ENCODE results near the gene NR1D1.

NR1D1 gene

GRCh38 chr17:40105861-40106759 is 5.7 kb upstream of the NR1D1 start:
- Histone ChIP-seq H3K4me1 (ENCODE audit: insufficient read depth, insufficient read length) (peaks cover 53% of the 10 kb centered on the region), H3K4me3 (ENCODE audit: insufficient read length, low read depth) (no peak overlapping the region)

DNA sequence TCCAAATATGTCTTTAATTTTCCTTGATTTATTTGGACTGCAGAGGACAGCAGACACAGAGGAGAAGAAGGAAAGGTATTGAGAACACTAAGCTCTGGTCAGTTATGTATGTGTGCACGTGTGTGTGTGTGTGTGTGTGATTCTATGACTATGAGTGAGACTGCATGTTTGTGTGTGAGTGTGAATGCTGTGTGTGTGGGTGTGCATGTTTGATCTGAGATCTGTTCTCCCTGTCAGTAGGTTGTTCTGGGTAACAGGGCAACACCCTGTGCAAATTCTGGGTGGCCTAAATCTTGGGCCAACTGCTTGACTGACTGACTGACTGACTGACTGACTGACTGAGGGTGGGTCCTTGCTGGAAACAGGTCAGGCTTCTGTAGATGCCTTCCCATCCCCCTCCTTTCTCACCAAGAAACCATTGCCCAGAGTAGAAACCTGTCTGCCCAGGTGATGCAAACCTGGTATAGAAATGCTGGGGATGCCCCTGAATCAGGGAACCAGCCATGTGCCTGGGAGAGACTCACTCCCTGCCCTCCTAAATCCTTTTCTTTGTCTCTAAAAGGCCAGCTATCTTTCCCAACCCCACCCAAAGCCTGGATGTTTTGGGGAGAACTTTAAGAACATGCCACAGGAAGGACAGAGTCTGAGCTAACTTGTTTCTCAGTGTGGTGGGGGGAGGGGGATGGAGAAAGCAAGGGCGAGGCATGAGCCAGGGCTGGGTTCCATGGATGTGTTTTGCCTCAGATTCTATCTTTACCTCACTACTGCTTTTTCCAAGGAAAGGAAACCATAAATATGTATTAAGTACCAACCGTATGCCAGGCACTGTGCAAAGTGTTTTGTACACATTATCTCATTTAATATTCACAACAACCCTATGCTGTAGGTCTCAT is 4.5 kb upstream of the NR1D1 start:
- H3K27me3 ChIP-seq (ENCODE audit: insufficient read depth, insufficient read length) = peaks cover 19% of the 10 kb centered on the region
- H3K9ac ChIP-seq (ENCODE audit: insufficient read length, low read depth) = no peak overlapping the region
- H3K4me1 ChIP-seq (ENCODE audit: insufficient read depth, insufficient read length) = peaks cover 51% of the 10 kb centered on the region
- H3K36me3 ChIP-seq (ENCODE audit: insufficient read depth, insufficient read length, low read length) = no peaks in the 10 kb centered on the region
- DNase-seq (ENCODE audit: low read depth, low spot score) = no peak
- no peak overlapping the region for H3K4me3 ChIP-seq (ENCODE audit: insufficient read length, low read depth)
- no peaks in the 10 kb centered on the region for H3K9me3 ChIP-seq (ENCODE audit: insufficient read depth, low read length)
- TF ChIP-seq YY1 (IDR thresholded peaks at IDR 0.05; ENCODE audit: insufficient read depth, insufficient read length) = no peak
- TF ChIP-seq ZNF274 (IDR thresholded peaks at IDR 0.05; ENCODE audit: low read depth, low read length) = no peak
- no peak for TF ChIP-seq SUZ12 (IDR thresholded peaks at IDR 0.05; ENCODE audit: extremely low read depth, insufficient read depth, insufficient read length)

More at GRCh38 chr17:40105861-40106759, 5.7 kb upstream of the NR1D1 start:
- TF ChIP-seq SUZ12 (IDR thresholded peaks at IDR 0.05; ENCODE audit: extremely low read depth, insufficient read depth, insufficient read length) = no peak
- no peak for TF ChIP-seq YY1 (IDR thresholded peaks at IDR 0.05; ENCODE audit: insufficient read depth, insufficient read length)
- no peak for TF ChIP-seq ZNF274 (IDR thresholded peaks at IDR 0.05; ENCODE audit: low read depth, low read length)
- Histone ChIP-seq H3K9ac (ENCODE audit: insufficient read length, low read depth) (no peak overlapping the region), H3K27me3 (ENCODE audit: insufficient read depth, insufficient read length) (peaks cover 13% of the 10 kb centered on the region), H3K36me3 (ENCODE audit: insufficient read depth, insufficient read length, low read length) (no peaks in the 10 kb centered on the region), H3K9me3 (ENCODE audit: insufficient read depth, low read length) (no peaks in the 10 kb centered on the region)
- DNase-seq (ENCODE audit: low read depth, low spot score) = no peak

DNA sequence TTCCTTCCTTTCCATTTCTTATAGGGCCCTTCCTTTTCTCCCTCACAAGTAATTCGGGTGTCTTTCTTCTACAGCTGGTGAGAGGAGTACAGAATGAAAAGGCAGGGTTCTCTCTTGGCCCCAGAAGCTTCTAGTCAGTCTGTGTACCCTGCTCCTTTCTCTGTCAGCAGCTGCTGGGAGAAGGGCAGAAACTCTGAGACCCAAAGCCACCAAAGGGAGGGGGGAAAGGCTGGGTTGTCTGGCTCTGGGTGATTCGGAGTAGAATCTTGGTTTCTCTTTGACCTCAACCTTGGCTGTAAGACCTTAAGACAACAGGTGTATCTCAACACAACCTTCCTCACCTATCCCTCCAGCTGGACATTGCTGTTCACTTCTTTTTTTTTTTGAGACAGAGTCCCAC is 3.3 kb upstream of the NR1D1 start:
- Histone ChIP-seq H3K9ac (ENCODE audit: insufficient read length, low read depth) (peak overlapping the region; percentile 52), H3K4me1 (ENCODE audit: insufficient read depth, insufficient read length) (peaks cover 54% of the 10 kb centered on the region), H3K36me3 (ENCODE audit: insufficient read depth, insufficient read length, low read length) (no peaks in the 10 kb centered on the region), H3K9me3 (ENCODE audit: insufficient read depth, low read length) (peaks cover 4% of the 10 kb centered on the region; the same call in 1 of the 2 replicates), H3K27me3 (ENCODE audit: insufficient read depth, insufficient read length) (peaks cover 25% of the 10 kb centered on the region), H3K4me3 (ENCODE audit: insufficient read length, low read depth) (no peak overlapping the region)
- TF ChIP-seq YY1 (IDR thresholded peaks at IDR 0.05; ENCODE audit: insufficient read depth, insufficient read length) = no peak
- no peak for TF ChIP-seq ZNF274 (IDR thresholded peaks at IDR 0.05; ENCODE audit: low read depth, low read length)
- TF ChIP-seq SUZ12 (IDR thresholded peaks at IDR 0.05; ENCODE audit: extremely low read depth, insufficient read depth, insufficient read length) = no peak
- DNase-seq (ENCODE audit: low read depth, low spot score) = no peak

DNA sequence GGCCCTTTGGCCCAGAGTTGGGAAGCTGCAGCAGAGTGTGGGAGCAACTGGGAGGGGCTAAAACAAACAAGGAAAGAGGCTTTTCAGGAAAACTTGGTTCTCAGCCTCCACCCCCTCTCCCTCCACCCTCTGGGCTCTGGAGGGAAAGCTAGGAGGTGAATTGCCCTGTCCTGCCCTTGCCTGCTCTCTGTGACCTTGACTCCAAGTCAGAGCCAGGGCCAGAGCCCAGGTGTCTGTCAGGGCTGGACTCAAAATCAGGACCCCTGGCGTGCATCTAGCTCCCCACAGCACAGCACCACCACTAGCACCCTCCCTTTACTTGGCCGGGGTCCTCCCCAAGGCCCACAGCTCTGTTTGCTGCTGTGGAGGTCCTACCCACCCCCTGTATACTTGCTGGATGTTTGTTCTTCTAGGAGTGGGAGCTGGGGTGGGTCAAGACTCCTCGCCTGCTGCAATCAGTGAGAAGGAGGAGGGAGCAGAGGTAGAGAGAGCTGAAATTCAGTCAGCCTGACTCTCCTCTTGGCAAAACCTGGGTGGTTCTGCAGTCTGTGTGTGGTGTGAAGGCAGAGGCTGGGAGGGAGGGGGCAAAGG is 2.8 kb upstream of the NR1D1 start:
- Histone ChIP-seq H3K9ac (ENCODE audit: insufficient read length, low read depth) (peak overlapping the region; percentile 52), H3K4me1 (ENCODE audit: insufficient read depth, insufficient read length) (peaks cover 59% of the 10 kb centered on the region), H3K4me3 (ENCODE audit: insufficient read length, low read depth) (no peak overlapping the region), H3K9me3 (ENCODE audit: insufficient read depth, low read length) (peaks cover 4% of the 10 kb centered on the region; the same call in 1 of the 2 replicates), H3K27me3 (ENCODE audit: insufficient read depth, insufficient read length) (peaks cover 25% of the 10 kb centered on the region), H3K36me3 (ENCODE audit: insufficient read depth, insufficient read length, low read length) (no peaks in the 10 kb centered on the region)
- TF ChIP-seq ZNF274 (IDR thresholded peaks at IDR 0.05; ENCODE audit: low read depth, low read length) (no peak), YY1 (IDR thresholded peaks at IDR 0.05; ENCODE audit: insufficient read depth, insufficient read length) (no peak), SUZ12 (IDR thresholded peaks at IDR 0.05; ENCODE audit: extremely low read depth, insufficient read depth, insufficient read length) (no peak)
- no peak for DNase-seq (ENCODE audit: low read depth, low spot score)

- Histone ChIP-seq H3K4me1 (ENCODE audit: insufficient read depth, insufficient read length) (peaks cover 50% of the 10 kb centered on the region), H3K9ac (ENCODE audit: insufficient read length, low read depth) (no peak overlapping the region), H3K9me3 (ENCODE audit: insufficient read depth, low read length) (peaks cover 4% of the 10 kb centered on the region; the same call in 1 of the 2 replicates), H3K4me3 (ENCODE audit: insufficient read length, low read depth) (no peak overlapping the region), H3K36me3 (ENCODE audit: insufficient read depth, insufficient read length, low read length) (peaks cover 7% of the 10 kb centered on the region), H3K27me3 (ENCODE audit: insufficient read depth, insufficient read length) (peaks cover 18% of the 10 kb centered on the region)
- TF ChIP-seq SUZ12 (IDR thresholded peaks at IDR 0.05; ENCODE audit: extremely low read depth, insufficient read depth, insufficient read length) (no peak), YY1 (IDR thresholded peaks at IDR 0.05; ENCODE audit: insufficient read depth, insufficient read length) (no peak), ZNF274 (IDR thresholded peaks at IDR 0.05; ENCODE audit: low read depth, low read length) (no peak)
- no peak for DNase-seq (ENCODE audit: low read depth, low spot score)
Observed at GRCh38 chr17:40101367-40102210, 1.2 kb upstream of the NR1D1 start.

DNA sequence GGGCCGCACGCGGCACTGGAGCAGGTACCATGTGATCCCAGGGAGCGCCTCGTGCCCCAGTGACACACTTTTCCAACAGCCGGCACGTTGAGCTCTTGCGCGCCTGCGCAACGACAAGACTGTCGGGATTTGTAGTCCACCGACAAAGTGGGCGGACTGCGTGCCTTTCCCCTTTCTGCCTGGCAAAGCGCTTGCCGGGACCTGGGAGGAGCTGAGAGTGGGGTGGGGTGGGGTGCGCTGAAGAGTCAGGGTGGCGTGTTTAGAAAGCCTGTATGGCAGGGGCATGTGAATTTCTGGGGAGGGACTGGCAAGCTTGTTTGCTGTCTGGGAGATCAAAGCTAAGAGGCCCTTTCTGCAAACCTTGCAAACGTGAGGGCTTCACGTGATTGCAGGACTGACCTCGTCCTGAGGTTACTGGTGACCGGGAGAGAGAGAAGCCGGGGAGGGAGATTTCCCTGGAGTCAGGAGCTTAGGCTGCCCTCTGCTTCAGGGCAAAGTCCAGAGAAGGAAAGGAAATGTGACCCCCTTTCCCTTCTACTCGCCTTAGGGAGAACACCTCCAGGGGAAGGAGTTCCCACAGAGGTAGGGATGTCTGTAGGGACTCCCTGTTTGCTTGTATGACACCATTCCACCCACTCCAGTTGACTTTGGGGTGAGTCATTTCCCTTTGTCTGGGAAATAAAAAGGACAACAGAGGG is 429 bp upstream of the NR1D1 start:
- Histone ChIP-seq H3K4me3 (ENCODE audit: insufficient read length, low read depth) (peak overlapping the region; percentile 65), H3K4me1 (ENCODE audit: insufficient read depth, insufficient read length) (peaks cover 44% of the 10 kb centered on the region), H3K9ac (ENCODE audit: insufficient read length, low read depth) (peak overlapping the region; percentile 84), H3K36me3 (ENCODE audit: insufficient read depth, insufficient read length, low read length) (peaks cover 14% of the 10 kb centered on the region), H3K27me3 (ENCODE audit: insufficient read depth, insufficient read length) (peaks cover 14% of the 10 kb centered on the region), H3K9me3 (ENCODE audit: insufficient read depth, low read length) (peaks cover 4% of the 10 kb centered on the region; the same call in 1 of the 2 replicates)
- DNase-seq (ENCODE audit: low read depth, low spot score) = peak; percentile 90
- TF ChIP-seq SUZ12 (IDR thresholded peaks at IDR 0.05; ENCODE audit: extremely low read depth, insufficient read depth, insufficient read length) (no peak), ZNF274 (IDR thresholded peaks at IDR 0.05; ENCODE audit: low read depth, low read length) (no peak), YY1 (IDR thresholded peaks at IDR 0.05; ENCODE audit: insufficient read depth, insufficient read length) (no peak)
